HL-60 (cell line): ENCODE data around the gene SAP25.
"Not testable (repeated sequence)": the region's sequence is repeated elsewhere in the genome, so short reads cannot be mapped to it uniquely, and the experiment has no call there.

Source experiments
- DNase-seq, 2 experiments: peaks; one replicate each; pipeline ENCODE4 v3.0.0-alpha.2; 2010 to 2020; ENCODE audit warnings: low read depth in 1 of 2, low spot score in 1 of 2
- H3K27ac ChIP-seq: fragments of 250-450 bp; sonication (Bioruptor Pico); replicated peaks from 2 replicates; pipeline ENCODE4 v1.5.1; 2020; ENCODE audit warnings: mild to moderate bottlenecking, moderate library complexity
- H3K27me3 ChIP-seq: fragments of 250-450 bp; sonication (Bioruptor Pico); 2 replicates; pipeline ENCODE4 v1.5.1; 2021; ENCODE audit warnings: mild to moderate bottlenecking, moderate library complexity; ENCODE audit not compliant: insufficient read depth, poor library complexity, severe bottlenecking
- H3K4me3 ChIP-seq: replicated peaks from 2 replicates; pipeline ENCODE4 v1.5.1; 2011; ENCODE audit warnings: mild to moderate bottlenecking, control low read depth, low read length; ENCODE audit not compliant: insufficient read depth
- CTCF ChIP-seq: IDR thresholded peaks from one replicate; pipeline ENCODE4 v1.5.1; 2011; ENCODE audit warnings: low read length, control low read depth, inconsistent platforms; ENCODE audit not compliant: insufficient read depth
- GABPA ChIP-seq: IDR thresholded peaks from 2 replicates; pipeline ENCODE4 v1.6.1; 2012; ENCODE audit warnings: low read depth
- POLR2AphosphoS5 ChIP-seq: IDR thresholded peaks from 2 replicates; pipeline ENCODE4 v1.6.1; 2012; ENCODE audit warnings: low read depth
- SPI1 ChIP-seq: IDR thresholded peaks from 2 replicates; pipeline ENCODE4 v1.6.1; 2012; ENCODE audit warnings: low read depth, mild to moderate bottlenecking, borderline replicate concordance
- TF ChIP-seq, protein P1 (sequence below): IDR thresholded peaks from 2 replicates; pipeline ENCODE4 v1.6.1; 2012; ENCODE audit warnings: low read depth; ENCODE audit not compliant: insufficient replicate concordance

Gene SAP25

DNA sequence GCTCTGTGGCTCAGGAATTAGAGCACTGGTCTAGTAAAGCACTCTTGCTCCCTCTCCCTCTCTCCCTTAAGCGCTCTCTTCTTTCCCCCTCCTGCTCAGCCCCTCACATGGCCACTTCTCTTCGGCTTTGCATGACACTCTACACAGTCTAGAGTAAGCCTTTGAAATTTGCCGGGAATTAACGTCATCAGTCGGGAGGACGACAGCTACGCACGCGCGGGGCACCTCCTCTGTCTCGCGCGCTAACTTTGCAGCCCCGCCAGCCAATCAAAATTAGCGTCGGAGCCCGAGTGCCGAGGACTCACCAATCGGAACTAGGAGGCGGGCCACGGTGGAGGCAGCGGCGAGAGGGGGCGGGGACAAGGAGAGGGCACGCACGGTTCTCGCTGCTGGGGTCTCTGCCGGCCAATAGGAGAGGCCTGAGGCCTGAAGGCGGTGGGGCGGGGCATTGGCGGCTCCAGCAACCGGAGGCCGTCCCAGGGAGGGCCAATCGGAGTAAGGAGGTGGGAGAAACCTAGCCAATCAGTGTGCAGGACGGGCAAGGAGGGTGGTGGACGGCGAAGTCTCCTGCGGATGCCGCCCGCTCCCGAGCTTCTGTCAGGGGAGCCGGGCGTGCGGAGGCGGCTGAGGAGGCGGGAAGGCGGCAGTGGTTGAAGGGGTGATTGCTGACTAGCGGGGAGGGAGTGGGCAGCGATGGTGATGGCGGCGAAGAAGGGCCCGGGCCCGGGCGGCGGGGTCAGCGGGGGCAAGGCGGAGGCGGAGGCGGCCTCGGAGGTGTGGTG, 34.9 kb downstream of the SAP25 start, which contains the start of gene AGFG2:
AGFG2 (plus strand) TSS at position 550 of the 782 bp plus-strand sequence; CDS start at position 694, 144 bp downstream.
- Histone ChIP-seq H3K27ac (peak within 1 kb of the TSS; percentile 49), H3K27me3 (no peaks in the 10 kb centered on the region), H3K4me3 (peak within 1 kb of the TSS; percentile 82)
- peak; percentile 99 to 100 for DNase-seq
- TF ChIP-seq SPI1 = no peak
- no peak for TF ChIP-seq GABPA
- TF ChIP-seq POLR2AphosphoS5 = peak; percentile 34; the same call in 1 of the 2 replicates
- no peak for TF ChIP-seq CTCF
- TF ChIP-seq, protein P1, sequence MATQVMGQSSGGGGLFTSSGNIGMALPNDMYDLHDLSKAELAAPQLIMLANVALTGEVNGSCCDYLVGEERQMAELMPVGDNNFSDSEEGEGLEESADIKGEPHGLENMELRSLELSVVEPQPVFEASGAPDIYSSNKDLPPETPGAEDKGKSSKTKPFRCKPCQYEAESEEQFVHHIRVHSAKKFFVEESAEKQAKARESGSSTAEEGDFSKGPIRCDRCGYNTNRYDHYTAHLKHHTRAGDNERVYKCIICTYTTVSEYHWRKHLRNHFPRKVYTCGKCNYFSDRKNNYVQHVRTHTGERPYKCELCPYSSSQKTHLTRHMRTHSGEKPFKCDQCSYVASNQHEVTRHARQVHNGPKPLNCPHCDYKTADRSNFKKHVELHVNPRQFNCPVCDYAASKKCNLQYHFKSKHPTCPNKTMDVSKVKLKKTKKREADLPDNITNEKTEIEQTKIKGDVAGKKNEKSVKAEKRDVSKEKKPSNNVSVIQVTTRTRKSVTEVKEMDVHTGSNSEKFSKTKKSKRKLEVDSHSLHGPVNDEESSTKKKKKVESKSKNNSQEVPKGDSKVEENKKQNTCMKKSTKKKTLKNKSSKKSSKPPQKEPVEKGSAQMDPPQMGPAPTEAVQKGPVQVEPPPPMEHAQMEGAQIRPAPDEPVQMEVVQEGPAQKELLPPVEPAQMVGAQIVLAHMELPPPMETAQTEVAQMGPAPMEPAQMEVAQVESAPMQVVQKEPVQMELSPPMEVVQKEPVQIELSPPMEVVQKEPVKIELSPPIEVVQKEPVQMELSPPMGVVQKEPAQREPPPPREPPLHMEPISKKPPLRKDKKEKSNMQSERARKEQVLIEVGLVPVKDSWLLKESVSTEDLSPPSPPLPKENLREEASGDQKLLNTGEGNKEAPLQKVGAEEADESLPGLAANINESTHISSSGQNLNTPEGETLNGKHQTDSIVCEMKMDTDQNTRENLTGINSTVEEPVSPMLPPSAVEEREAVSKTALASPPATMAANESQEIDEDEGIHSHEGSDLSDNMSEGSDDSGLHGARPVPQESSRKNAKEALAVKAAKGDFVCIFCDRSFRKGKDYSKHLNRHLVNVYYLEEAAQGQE = no peak

DNA sequence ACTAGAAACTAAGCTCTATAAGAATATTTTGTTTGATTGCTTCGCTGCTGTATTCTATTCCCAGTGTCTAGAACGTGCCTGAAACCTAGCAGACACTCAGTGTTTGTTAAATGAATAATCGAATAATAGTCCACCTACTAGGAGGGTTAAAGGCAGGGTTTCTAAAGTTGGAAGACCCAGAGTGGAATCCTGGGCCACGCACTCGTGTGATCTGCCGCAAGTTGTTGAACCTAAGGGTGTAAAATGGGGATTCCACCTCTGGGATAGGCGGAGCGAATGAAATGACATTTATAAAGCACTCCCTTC, 35.4 kb downstream of the SAP25 start:
- H3K27ac ChIP-seq = peak overlapping the region; percentile 49
- peak overlapping the region; percentile 37 for H3K4me3 ChIP-seq
- DNase-seq = no peak

GRCh38 chr7:100536695-100537094, 37.0 kb downstream of the SAP25 start:
- not testable (repeated sequence) for H3K27ac ChIP-seq, H3K27me3 ChIP-seq, H3K4me3 ChIP-seq, DNase-seq

More for the DNA sequence above, 35.4 kb downstream of the SAP25 start:
- no peaks in the 10 kb centered on the region for H3K27me3 ChIP-seq
- TF ChIP-seq CTCF = no peak
- TF ChIP-seq POLR2AphosphoS5 = no peak
- TF ChIP-seq GABPA = no peak
- TF ChIP-seq, protein P1 = no peak
- TF ChIP-seq SPI1 = no peak

- not testable (repeated sequence) for H3K27ac ChIP-seq, DNase-seq, H3K4me3 ChIP-seq, H3K27me3 ChIP-seq
Observed at GRCh38 chr7:100535982-100536381, 37.7 kb downstream of the SAP25 start.
